IPS-15b (cell line): ENCODE results near the gene RABEP1.

Experiments used
- H3K27me3 ChIP-seq: one replicate; pipeline ENCODE4 v1.6.1; 2013; ENCODE audit warnings: low read length; ENCODE audit not compliant: control insufficient read depth, insufficient read depth
- H3K36me3 ChIP-seq: one replicate; pipeline ENCODE4 v1.6.1; 2013; ENCODE audit warnings: low read length; ENCODE audit not compliant: control insufficient read depth, insufficient read depth
- H3K4me1 ChIP-seq: one replicate; pipeline ENCODE4 v1.6.1; 2013; ENCODE audit warnings: mild to moderate bottlenecking, low read length; ENCODE audit not compliant: control insufficient read depth, insufficient read depth
- H3K4me3 ChIP-seq: one replicate; pipeline ENCODE4 v1.5.1; 2013; ENCODE audit warnings: low read depth, low read length
- H3K9ac ChIP-seq: one replicate; pipeline ENCODE4 v1.6.1; 2013; ENCODE audit warnings: low read depth, mild to moderate bottlenecking, low read length
- H3K9me3 ChIP-seq: one replicate; pipeline ENCODE4 v1.6.1; 2013; ENCODE audit warnings: mild to moderate bottlenecking, low read length; ENCODE audit not compliant: control insufficient read depth, insufficient read depth

Gene RABEP1

GRCh38 chr17:5410594-5411272 is 128.6 kb downstream of the RABEP1 start:
- H3K9me3 ChIP-seq: no peaks in the 10 kb centered on the region
- no peaks in the 10 kb centered on the region for H3K4me1 ChIP-seq
- no peaks in the 10 kb centered on the region for H3K27me3 ChIP-seq
- no peak overlapping the region for H3K9ac ChIP-seq
- peaks cover 45% of the 10 kb centered on the region for H3K36me3 ChIP-seq
- no peak overlapping the region for H3K4me3 ChIP-seq

GRCh38 chr17:5413682-5414081 is 131.6 kb downstream of the RABEP1 start:
- peaks cover 2% of the 10 kb centered on the region for H3K4me1 ChIP-seq

GRCh38 chr17:5416901-5417300 is 134.8 kb downstream of the RABEP1 start:
- Histone ChIP-seq H3K36me3 (peaks cover 30% of the 10 kb centered on the region), H3K9me3 (no peaks in the 10 kb centered on the region), H3K27me3 (no peaks in the 10 kb centered on the region), H3K4me1 (peaks cover 2% of the 10 kb centered on the region), H3K9ac (no peak overlapping the region), H3K4me3 (no peak overlapping the region)

More at GRCh38 chr17:5413682-5414081, 131.6 kb downstream of the RABEP1 start:
- Histone ChIP-seq H3K9me3 (no peaks in the 10 kb centered on the region), H3K9ac (no peak overlapping the region), H3K36me3 (peaks cover 30% of the 10 kb centered on the region), H3K27me3 (no peaks in the 10 kb centered on the region), H3K4me3 (no peak overlapping the region)

GRCh38 chr17:5418858-5419355 is 136.8 kb downstream of the RABEP1 start:
- H3K4me3 ChIP-seq: peak overlapping the region; percentile 95
- H3K4me1 ChIP-seq: peaks cover 2% of the 10 kb centered on the region
- H3K9ac ChIP-seq: peak overlapping the region; percentile 91
- no peaks in the 10 kb centered on the region for H3K27me3 ChIP-seq
- H3K9me3 ChIP-seq: no peaks in the 10 kb centered on the region
- peaks cover 32% of the 10 kb centered on the region for H3K36me3 ChIP-seq

GRCh38 chr17:5419356-5419958 is 137.4 kb downstream of the RABEP1 start, which contains the start of gene NUP88:
NUP88 (minus strand) TSS chr17:5419662; CDS start chr17:5419650, 12 bp downstream.
- Histone ChIP-seq H3K36me3 (peaks cover 32% of the 10 kb centered on the region), H3K27me3 (no peaks in the 10 kb centered on the region), H3K4me1 (peaks cover 2% of the 10 kb centered on the region), H3K4me3 (peak within 1 kb of the TSS; percentile 98), H3K9ac (peak within 1 kb of the TSS; percentile 96), H3K9me3 (no peaks in the 10 kb centered on the region)

- Histone ChIP-seq H3K9ac (peak within 1 kb of the TSS; percentile 96), H3K27me3 (no peaks in the 10 kb centered on the region), H3K36me3 (peaks cover 33% of the 10 kb centered on the region)
Observed at GRCh38 chr17:5419959-5420653, 138.0 kb downstream of the RABEP1 start, which contains the start of gene RPAIN. RPAIN (plus strand) TSS chr17:5420182; CDS start chr17:5420211, 29 bp downstream.

GRCh38 chr17:5422505-5422904 is 140.4 kb downstream of the RABEP1 start:
- Histone ChIP-seq H3K9me3 (no peaks in the 10 kb centered on the region), H3K4me1 (no peaks in the 10 kb centered on the region), H3K4me3 (no peak overlapping the region), H3K27me3 (no peaks in the 10 kb centered on the region), H3K36me3 (peaks cover 29% of the 10 kb centered on the region), H3K9ac (no peak overlapping the region)

More at GRCh38 chr17:5419959-5420653, 138.0 kb downstream of the RABEP1 start, which contains the start of gene RPAIN:
- Histone ChIP-seq H3K4me3 (peak within 1 kb of the TSS; percentile 98), H3K9me3 (no peaks in the 10 kb centered on the region), H3K4me1 (peaks cover 2% of the 10 kb centered on the region)

GRCh38 chr17:5424909-5425308 is 142.8 kb downstream of the RABEP1 start:
- Histone ChIP-seq H3K4me1 (no peaks in the 10 kb centered on the region), H3K36me3 (peaks cover 46% of the 10 kb centered on the region), H3K9me3 (no peaks in the 10 kb centered on the region)

GRCh38 chr17:5425826-5426225 is 143.7 kb downstream of the RABEP1 start:
- H3K4me3 ChIP-seq: no peak overlapping the region
- H3K27me3 ChIP-seq: no peaks in the 10 kb centered on the region
- no peaks in the 10 kb centered on the region for H3K4me1 ChIP-seq
- no peaks in the 10 kb centered on the region for H3K9me3 ChIP-seq
- no peak overlapping the region for H3K9ac ChIP-seq
- H3K36me3 ChIP-seq: peaks cover 46% of the 10 kb centered on the region

More at GRCh38 chr17:5424909-5425308, 142.8 kb downstream of the RABEP1 start:
- no peak overlapping the region for H3K9ac ChIP-seq
- no peaks in the 10 kb centered on the region for H3K27me3 ChIP-seq
- H3K4me3 ChIP-seq: no peak overlapping the region

GRCh38 chr17:5429191-5429887 is 147.3 kb downstream of the RABEP1 start:
- H3K4me3 ChIP-seq: no peak overlapping the region

GRCh38 chr17:5430413-5430999 is 148.4 kb downstream of the RABEP1 start:
- H3K4me3 ChIP-seq: no peak overlapping the region
- H3K4me1 ChIP-seq: no peaks in the 10 kb centered on the region
- H3K27me3 ChIP-seq: no peaks in the 10 kb centered on the region
- H3K9me3 ChIP-seq: no peaks in the 10 kb centered on the region
- H3K36me3 ChIP-seq: peaks cover 55% of the 10 kb centered on the region
- no peak overlapping the region for H3K9ac ChIP-seq

More at GRCh38 chr17:5429191-5429887, 147.3 kb downstream of the RABEP1 start:
- no peaks in the 10 kb centered on the region for H3K27me3 ChIP-seq
- H3K36me3 ChIP-seq: peaks cover 54% of the 10 kb centered on the region
- no peaks in the 10 kb centered on the region for H3K9me3 ChIP-seq
- no peaks in the 10 kb centered on the region for H3K4me1 ChIP-seq
- no peak overlapping the region for H3K9ac ChIP-seq
